GM12892 (cell line): Measurements from ENCODE around the gene LRCH1.
A peak's percentile ranks its signal among the peaks of the same experiment; 100 is the strongest.

Experiments used
- DNase-seq: peaks from one replicate; pipeline ENCODE4 v3.0.0; 2011; ENCODE audit not compliant: insufficient read length
- FAIRE-seq: peaks from 2 replicates; lab custom pipeline; 2011; peaks lifted over from hg19 to GRCh38; lab: Jason Lieb, UNC
- POLR2A ChIP-seq: IDR thresholded peaks from 2 replicates; pipeline ENCODE4 v1.6.1; 2011; ENCODE audit warnings: low read depth, low read length, control low read depth
- POLR2AphosphoS5 ChIP-seq: IDR thresholded peaks from 2 replicates; pipeline ENCODE4 v1.6.1; 2011; ENCODE audit warnings: low read depth, low read length, control low read depth
- TAF1 ChIP-seq: IDR thresholded peaks from 2 replicates; pipeline ENCODE4 v1.6.1; 2011; ENCODE audit warnings: low read depth, mild to moderate bottlenecking, control low read depth, low read length, borderline replicate concordance

LRCH1 gene

GRCh38 chr13:46567671-46568070 is 14.7 kb downstream of the LRCH1 start:
- FAIRE-seq (peak; percentile 51), DNase-seq (no peak)
- TF ChIP-seq POLR2A (no peak), POLR2AphosphoS5 (no peak), TAF1 (no peak)

- peak; percentile 9 for FAIRE-seq
- no peak for DNase-seq
- TF ChIP-seq TAF1 (no peak), POLR2A (no peak), POLR2AphosphoS5 (no peak)
Measured at GRCh38 chr13:46569456-46569855, 16.5 kb downstream of the LRCH1 start.

DNA sequence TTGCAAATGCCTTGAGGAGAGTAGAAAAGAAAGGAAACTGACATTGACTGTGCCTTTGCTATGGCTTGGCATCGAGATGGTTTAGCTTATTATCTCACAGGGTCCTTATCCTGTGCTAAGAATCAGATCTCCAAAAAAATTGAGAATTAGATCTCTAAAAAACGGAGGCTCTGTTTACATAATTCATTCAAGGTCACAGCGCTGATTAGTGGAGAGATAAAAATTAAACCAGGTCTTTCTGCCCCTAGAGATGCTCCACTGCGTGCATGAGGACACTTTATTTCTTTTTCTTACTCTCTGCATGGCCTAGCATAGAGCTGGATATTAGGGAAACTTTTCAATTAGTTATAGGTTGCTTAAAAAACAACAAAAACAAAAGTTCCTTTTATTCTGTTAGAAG is 17.3 kb downstream of the LRCH1 start:
- DNase-seq = no peak
- FAIRE-seq = no peak
- TF ChIP-seq POLR2A = no peak
- no peak for TF ChIP-seq TAF1
- no peak for TF ChIP-seq POLR2AphosphoS5

DNA sequence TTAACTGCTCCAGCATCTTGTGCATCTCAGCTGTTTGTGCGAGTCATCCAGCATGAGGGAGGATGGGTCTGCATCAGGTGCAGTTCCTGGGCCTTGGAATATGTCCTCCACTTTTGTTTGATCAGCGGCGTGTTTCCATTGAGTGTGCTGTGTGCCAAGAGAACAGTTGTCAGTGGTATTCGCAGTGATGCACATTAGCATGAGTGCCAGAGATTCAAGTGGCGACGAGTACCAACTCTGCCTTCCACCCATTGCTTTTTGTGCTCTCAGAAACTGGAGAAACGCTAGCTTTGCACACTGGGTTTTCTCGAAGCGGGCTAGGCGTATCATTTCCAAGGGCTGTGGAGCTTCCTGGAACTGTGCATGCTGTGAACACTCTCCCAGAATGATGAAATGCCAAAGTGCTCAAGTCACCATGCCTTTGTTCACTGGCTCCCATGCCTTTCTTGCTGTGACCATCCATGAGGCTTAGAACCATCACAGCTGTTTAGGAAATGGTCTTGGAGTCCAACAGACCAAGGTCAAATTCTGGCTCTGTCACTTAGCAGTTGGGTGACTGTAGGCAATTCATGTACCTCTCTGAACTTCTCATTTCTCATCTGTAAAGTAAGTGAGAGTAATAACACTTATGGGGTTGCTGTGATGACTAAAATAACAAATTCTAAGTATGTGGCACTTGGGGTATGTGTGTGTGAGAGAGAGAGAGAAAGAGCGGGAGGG is 18.4 kb downstream of the LRCH1 start:
- DNase-seq (no peak), FAIRE-seq (peak; percentile 36)
- TF ChIP-seq POLR2A (no peak), POLR2AphosphoS5 (no peak), TAF1 (no peak)

GRCh38 chr13:46571909-46572595 is 19.1 kb downstream of the LRCH1 start:
- no peak for DNase-seq
- peak; percentile 94 for FAIRE-seq
- TF ChIP-seq POLR2AphosphoS5 = no peak
- no peak for TF ChIP-seq TAF1
- TF ChIP-seq POLR2A = no peak

DNA sequence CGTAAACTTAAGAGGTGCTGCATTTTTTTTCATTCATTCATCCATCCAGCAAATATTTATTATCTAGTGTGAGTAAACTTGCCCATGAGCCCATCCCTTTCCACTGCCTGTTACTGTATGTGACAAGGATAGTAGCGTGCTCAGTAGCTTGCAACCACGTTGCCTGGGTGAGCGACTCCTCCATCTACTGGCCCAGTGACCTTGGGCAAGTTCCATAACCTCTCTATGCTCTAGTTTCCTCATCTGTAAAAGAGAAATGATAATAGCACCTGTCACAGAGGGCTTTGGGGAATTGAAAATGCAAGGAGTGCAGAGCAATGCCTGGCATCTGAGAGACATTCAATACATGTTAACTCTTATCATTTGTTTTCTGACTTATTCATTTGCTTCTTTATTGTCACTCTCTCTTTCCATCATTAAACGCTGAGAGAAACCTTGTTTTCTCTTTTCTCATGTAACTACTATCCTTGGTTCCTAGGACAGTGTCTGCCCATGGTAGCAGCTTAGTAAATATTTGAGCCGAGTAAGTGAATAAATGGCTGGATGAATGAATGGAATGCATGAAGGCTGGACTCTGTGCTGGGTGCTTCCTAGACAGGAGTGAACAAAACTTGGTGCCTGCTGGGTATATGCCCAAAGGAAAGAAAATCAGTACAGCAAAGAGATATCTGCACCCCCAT is 19.9 kb downstream of the LRCH1 start:
- TF ChIP-seq POLR2A (no peak), TAF1 (no peak), POLR2AphosphoS5 (no peak)
- DNase-seq = no peak
- peak; percentile 92 for FAIRE-seq

DNA sequence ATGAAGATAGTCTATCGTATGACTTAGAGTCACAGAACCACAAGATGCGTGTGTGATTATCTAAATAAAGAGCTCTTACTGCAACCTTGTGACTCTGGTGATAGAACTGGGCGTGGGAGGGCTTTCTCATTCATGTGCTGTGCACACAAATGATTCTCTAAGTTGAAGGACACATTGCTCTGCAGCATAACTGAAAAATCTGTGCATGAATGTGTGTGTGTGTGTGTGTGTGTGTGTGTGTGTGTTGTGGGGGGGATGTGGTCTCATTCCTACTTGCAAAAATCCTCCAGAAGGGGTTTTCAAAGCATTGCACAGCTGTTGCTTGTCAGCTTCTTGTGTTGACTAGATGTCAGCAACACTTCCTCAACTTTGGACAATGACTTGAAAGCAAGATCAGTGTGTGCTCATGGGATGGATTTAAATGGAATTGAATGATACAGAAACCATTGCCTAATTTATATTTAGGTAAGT is 22.4 kb downstream of the LRCH1 start:
- TF ChIP-seq TAF1 = no peak
- TF ChIP-seq POLR2A = no peak
- peak; percentile 19; the same call in 1 of the 2 replicates for TF ChIP-seq POLR2AphosphoS5
- peak; percentile 92 for FAIRE-seq
- DNase-seq = no peak

DNA sequence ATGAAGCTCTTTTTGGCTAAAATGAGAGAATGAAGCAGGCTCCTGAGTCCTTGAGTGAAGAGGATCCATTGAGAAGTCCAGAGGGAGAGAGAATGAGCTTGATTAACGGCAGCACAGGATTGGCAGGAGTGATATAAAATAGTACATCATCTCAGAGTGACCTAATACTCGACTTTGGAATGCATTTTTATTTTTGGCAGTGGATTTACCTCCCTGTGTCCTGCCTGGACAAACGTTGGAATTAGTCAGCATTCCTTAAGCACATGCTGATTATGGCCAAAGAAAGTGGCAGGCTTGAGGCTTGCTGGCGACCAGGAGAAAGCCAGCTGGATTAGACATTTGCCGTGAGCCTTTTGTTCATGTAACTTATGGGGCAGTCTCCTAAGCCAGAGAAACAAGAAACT is 22.9 kb downstream of the LRCH1 start:
- FAIRE-seq (peak; percentile 65), DNase-seq (no peak)
- no peak for TF ChIP-seq TAF1
- no peak for TF ChIP-seq POLR2AphosphoS5
- no peak for TF ChIP-seq POLR2A

GRCh38 chr13:46576762-46577161 is 23.8 kb downstream of the LRCH1 start:
- DNase-seq (no peak), FAIRE-seq (no peak)
- TF ChIP-seq POLR2A (no peak), TAF1 (no peak), POLR2AphosphoS5 (no peak)

GRCh38 chr13:46577696-46578589 is 25.0 kb downstream of the LRCH1 start:
- TF ChIP-seq TAF1 = no peak
- no peak for TF ChIP-seq POLR2A
- no peak for TF ChIP-seq POLR2AphosphoS5
- DNase-seq (no peak), FAIRE-seq (peak; percentile 33)

GRCh38 chr13:46578590-46578975 is 25.6 kb downstream of the LRCH1 start:
- FAIRE-seq = peak; percentile 91
- no peak for DNase-seq
- TF ChIP-seq TAF1 (no peak), POLR2A (no peak)

DNA sequence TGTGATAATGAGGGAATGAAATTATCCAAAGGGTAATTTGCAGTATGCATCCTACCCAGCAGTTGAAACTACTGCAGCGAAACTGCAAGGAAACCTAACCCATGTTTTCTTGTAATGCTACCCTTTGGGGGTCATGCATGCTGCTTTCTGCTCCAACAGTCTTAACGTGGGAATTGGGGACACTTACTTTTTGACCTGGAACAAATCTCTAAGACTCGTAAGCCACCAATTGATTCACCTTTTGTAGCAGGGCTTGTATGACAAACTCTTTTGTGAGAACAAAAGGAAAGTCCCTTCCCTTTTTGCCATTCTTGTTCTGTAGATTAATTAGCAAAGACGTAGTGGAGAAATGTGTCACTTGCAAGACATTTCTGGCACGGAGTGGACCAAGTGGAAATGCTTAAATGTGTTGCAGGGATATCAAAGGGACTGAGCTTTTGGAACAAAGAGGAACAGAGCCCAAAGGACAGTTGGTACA is 27.4 kb downstream of the LRCH1 start:
- peak; percentile 38 for FAIRE-seq
- TF ChIP-seq POLR2AphosphoS5 (no peak), TAF1 (no peak), POLR2A (no peak)
- no peak for DNase-seq
